ENCODE measurements around the gene TNFRSF9.

DNA sequence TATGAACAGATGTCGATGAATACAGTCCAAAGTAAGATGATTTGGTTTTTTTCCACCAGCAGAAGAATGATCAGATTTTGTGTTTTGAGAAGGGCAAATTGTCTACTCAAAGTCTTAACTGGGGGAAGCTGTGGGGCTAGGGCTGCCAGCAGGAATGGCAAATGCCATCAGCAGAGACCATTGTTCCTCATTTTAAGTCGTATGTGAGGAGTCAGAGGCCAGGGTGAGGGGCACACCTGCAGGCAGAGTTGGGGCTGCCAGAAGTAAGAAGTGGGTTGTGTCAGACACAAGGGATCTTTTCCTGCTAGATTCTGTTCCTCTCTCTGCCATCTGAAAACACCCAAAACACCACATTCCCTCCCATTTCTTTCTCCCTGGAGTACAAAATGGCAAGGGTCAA lies 29.6 kb upstream of the TNFRSF9 start:
- TF ChIP-seq, protein P1, sequence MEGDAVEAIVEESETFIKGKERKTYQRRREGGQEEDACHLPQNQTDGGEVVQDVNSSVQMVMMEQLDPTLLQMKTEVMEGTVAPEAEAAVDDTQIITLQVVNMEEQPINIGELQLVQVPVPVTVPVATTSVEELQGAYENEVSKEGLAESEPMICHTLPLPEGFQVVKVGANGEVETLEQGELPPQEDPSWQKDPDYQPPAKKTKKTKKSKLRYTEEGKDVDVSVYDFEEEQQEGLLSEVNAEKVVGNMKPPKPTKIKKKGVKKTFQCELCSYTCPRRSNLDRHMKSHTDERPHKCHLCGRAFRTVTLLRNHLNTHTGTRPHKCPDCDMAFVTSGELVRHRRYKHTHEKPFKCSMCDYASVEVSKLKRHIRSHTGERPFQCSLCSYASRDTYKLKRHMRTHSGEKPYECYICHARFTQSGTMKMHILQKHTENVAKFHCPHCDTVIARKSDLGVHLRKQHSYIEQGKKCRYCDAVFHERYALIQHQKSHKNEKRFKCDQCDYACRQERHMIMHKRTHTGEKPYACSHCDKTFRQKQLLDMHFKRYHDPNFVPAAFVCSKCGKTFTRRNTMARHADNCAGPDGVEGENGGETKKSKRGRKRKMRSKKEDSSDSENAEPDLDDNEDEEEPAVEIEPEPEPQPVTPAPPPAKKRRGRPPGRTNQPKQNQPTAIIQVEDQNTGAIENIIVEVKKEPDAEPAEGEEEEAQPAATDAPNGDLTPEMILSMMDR (IDR thresholded peaks at IDR 0.05 in 4 of 5, conservative IDR thresholded peaks at IDR 0.05 in 1 of 5) = no peak
- no peak for TF ChIP-seq POLR2A (IDR thresholded peaks at IDR 0.05)
